ENCODE measurements around the gene HOXA3. TPM values are rescaled to one million over a fixed set of nuclear protein-coding genes. Genes with fewer than 3 reads are reported as not detected.

HOXA3 gene
- total RNA-seq, 3 donors from 2014 or later (not counting 1 experiment from before 2014, with no cell fraction given): 0.32 to 0.78 (median 0.35) TPM

GRCh38 chr7:27184337-27185012 is 32.1 kb upstream of the HOXA3 start:
- H3K27me3 Mint-ChIP-seq (ENCODE audit: low read depth in 2 of 2): peaks cover 73 to 80% of the 10 kb centered on the region in 2 donors
- ATAC-seq: peak; percentile 46 to 57 (median 46)
- peaks cover 89% of the 10 kb centered on the region for H3K27me3 ChIP-seq (ENCODE audit: control insufficient read depth, insufficient read depth, low read length)
- H3K4me1 Mint-ChIP-seq: peaks cover 44 to 55% of the 10 kb centered on the region in 2 donors
- peak; percentile 29 to 55 for DNase-seq
- no peak for TF ChIP-seq CTCF (IDR thresholded peaks at IDR 0.05)
- H3K4me1 ChIP-seq (ENCODE audit: control insufficient read depth, insufficient read depth, low read length): peaks cover 61% of the 10 kb centered on the region
- no peak overlapping the region for H3K27ac ChIP-seq (ENCODE audit: low read length)
- peaks cover 6% of the 10 kb centered on the region for H3K36me3 Mint-ChIP-seq
- WGBS (ENCODE audit: insufficient coverage): 2% methylated on average over 72 of the region's 72 CpGs
- peak overlapping the region; percentile 30 for H3K4me3 ChIP-seq (ENCODE audit: low read length)
- H3K9me3 ChIP-seq (ENCODE audit: control insufficient read depth, insufficient read depth, low read length): no peaks in the 10 kb centered on the region
- no peaks in the 10 kb centered on the region for H3K36me3 ChIP-seq (ENCODE audit: control insufficient read depth, insufficient read depth, low read length)
- intact Hi-C loops (cut with micrococcal nuclease): loop anchor here (2.0 to 5.0 kb wide), 2 partner anchors 20 to 32 kb away; partner anchors contain the start of genes HOXA3 and HOXA9
- peak overlapping the region; percentile 81 for H3K4me3 Mint-ChIP-seq
- H3K9me3 Mint-ChIP-seq: no peaks in the 10 kb centered on the region
- H3K27ac Mint-ChIP-seq: peak overlapping the region; percentile 31 to 58

DNA sequence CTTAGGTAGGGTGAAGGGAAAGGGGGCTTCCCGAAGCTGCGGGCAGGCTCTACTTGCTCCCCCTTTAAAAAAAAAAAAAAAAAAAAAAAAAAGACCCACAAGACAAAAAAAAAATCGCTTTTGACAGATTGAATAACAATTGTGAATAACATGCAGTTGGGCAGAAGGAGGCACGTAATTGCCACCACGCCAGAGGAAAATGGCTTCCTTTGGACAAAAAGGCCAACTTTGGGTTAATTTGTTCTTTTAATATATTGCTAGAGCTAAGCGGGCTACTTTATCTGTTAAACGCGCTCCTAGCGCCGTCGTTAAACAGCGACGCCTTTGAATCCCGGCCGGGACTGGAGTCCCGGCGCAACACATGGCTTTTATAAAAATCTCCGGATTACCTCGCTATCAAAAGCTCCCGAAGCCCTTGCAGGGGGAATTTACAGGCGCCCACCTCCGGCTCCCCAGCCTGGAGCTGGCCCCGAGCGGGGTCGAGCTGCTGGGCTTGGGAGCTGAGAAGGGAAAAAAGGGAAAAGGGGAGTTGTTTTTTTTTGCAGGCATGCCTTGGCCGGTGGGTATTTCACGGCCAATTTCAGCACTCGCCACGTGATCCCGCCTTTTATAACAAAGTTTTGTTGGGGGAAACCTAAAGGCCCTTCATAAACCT is 31.4 kb upstream of the HOXA3 start:
- H3K27me3 ChIP-seq (ENCODE audit: control insufficient read depth, insufficient read depth, low read length): peaks cover 88% of the 10 kb centered on the region
- no peaks in the 10 kb centered on the region for H3K9me3 Mint-ChIP-seq
- peak; percentile 14 to 33 for DNase-seq
- no peak overlapping the region for H3K27ac ChIP-seq (ENCODE audit: low read length)
- no peak for ATAC-seq
- peak overlapping the region; percentile 30 for H3K4me3 ChIP-seq (ENCODE audit: low read length)
- intact Hi-C loops (cut with micrococcal nuclease): loop anchor here (2.0 kb wide), 1 partner anchor 19 kb away; the partner anchor contains the start of gene HOXA9
- H3K36me3 Mint-ChIP-seq: peaks cover 7% of the 10 kb centered on the region
- no peak overlapping the region for H3K27ac Mint-ChIP-seq
- peaks cover 57% of the 10 kb centered on the region for H3K4me1 ChIP-seq (ENCODE audit: control insufficient read depth, insufficient read depth, low read length)
- no peaks in the 10 kb centered on the region for H3K9me3 ChIP-seq (ENCODE audit: control insufficient read depth, insufficient read depth, low read length)
- no peaks in the 10 kb centered on the region for H3K36me3 ChIP-seq (ENCODE audit: control insufficient read depth, insufficient read depth, low read length)
- no peak for TF ChIP-seq CTCF (IDR thresholded peaks at IDR 0.05)
- peaks cover 68 to 80% of the 10 kb centered on the region in 2 donors for H3K27me3 Mint-ChIP-seq (ENCODE audit: low read depth in 2 of 2)
- H3K4me1 Mint-ChIP-seq: peaks cover 39 to 51% of the 10 kb centered on the region in 2 donors
- 3% methylated on average over 28 of the region's 30 CpGs for WGBS (ENCODE audit: insufficient coverage)
- peak overlapping the region; percentile 81 for H3K4me3 Mint-ChIP-seq

- ATAC-seq (no peak), DNase-seq (peak; percentile 14 to 23)
- Histone ChIP-seq H3K27me3 (ENCODE audit: control insufficient read depth, insufficient read depth, low read length) (peaks cover 87% of the 10 kb centered on the region), H3K27ac (ENCODE audit: low read length) (no peak overlapping the region), H3K9me3 (ENCODE audit: control insufficient read depth, insufficient read depth, low read length) (no peaks in the 10 kb centered on the region), H3K4me1 (ENCODE audit: control insufficient read depth, insufficient read depth, low read length) (peaks cover 49% of the 10 kb centered on the region), H3K4me3 (ENCODE audit: low read length) (no peak overlapping the region), H3K36me3 (ENCODE audit: control insufficient read depth, insufficient read depth, low read length) (no peaks in the 10 kb centered on the region)
- Mint-ChIP-seq H3K27ac (no peak overlapping the region), H3K4me3 (peak overlapping the region; percentile 37), H3K9me3 (no peaks in the 10 kb centered on the region), H3K36me3 (peaks cover 7% of the 10 kb centered on the region), H3K4me1 (peaks cover 32 to 44% of the 10 kb centered on the region in 2 donors), H3K27me3 (ENCODE audit: low read depth in 2 of 2) (peaks cover 68 to 78% of the 10 kb centered on the region in 2 donors)
- WGBS (ENCODE audit: insufficient coverage): 20% methylated on average over 38 of the region's 39 CpGs
- TF ChIP-seq CTCF (IDR thresholded peaks at IDR 0.05): no peak
- intact Hi-C loops (cut with micrococcal nuclease): no loop called here
Measured at GRCh38 chr7:27182861-27183681, 30.7 kb upstream of the HOXA3 start.
